Endothelial cell of umbilical vein (primary cell): ENCODE measurements around the gene CCDC91. TPM values are rescaled to one million over a fixed set of nuclear protein-coding genes. Genes with fewer than 3 reads are reported as not detected.
A peak's percentile ranks its signal among the peaks of the same experiment; 100 is the strongest.

ENCODE experiments used
- BruUV-seq: library from RNA; stranded (reverse); fragments of 400-500 nt; replicated peaks from 2 replicates; lab custom pipeline; 2021; lab: Mats Ljungman, UMichigan
- CTCF ChIA-PET: fragments of 300-600, 350-600 bp; sonication (Branson Sonifier 250); formaldehyde crosslinking; loops from one replicate; lab custom pipeline; 2021; ENCODE audit warnings: antibody characterized with exemption, inconsistent platforms; lab: Charles Lee
- POLR2A ChIA-PET: fragments of 300-600, 350-600 bp; sonication (Branson Sonifier 250); formaldehyde crosslinking; loops from one replicate; lab custom pipeline; 2021; ENCODE audit warnings: antibody characterized with exemption, inconsistent platforms; lab: Charles Lee
- DNase-seq: peaks from one replicate; pipeline ENCODE4 v3.0.0-alpha.2; 2011; ENCODE audit warnings: low read depth, low spot score
- FAIRE-seq: peaks from 2 replicates; lab custom pipeline; 2011; peaks lifted over from hg19 to GRCh38; lab: Jason Lieb, UNC
- H2AFZ ChIP-seq: 2 replicates; pipeline ENCODE4 v1.6.0; 2012; ENCODE audit warnings: low read depth, low read length, control low read depth, inconsistent platforms
- H3K27ac ChIP-seq: 2 replicates; pipeline ENCODE4 v1.5.1; 2011; ENCODE audit warnings: low read depth, mild to moderate bottlenecking, control low read depth, low read length, moderate library complexity; ENCODE audit not compliant: insufficient read depth
- H3K27me3 ChIP-seq, 2 experiments: 2 replicates each; pipeline versions ENCODE4 v1.6.0 to v1.6.1; 2011; ENCODE audit warnings: low read length in 2 of 2, mixed read lengths in 1 of 2; ENCODE audit not compliant: control insufficient read depth in 2 of 2, insufficient read depth in 2 of 2
- H3K36me3 ChIP-seq, 2 experiments: 2 replicates in 1 of 2; 3 replicates in 1 of 2; pipeline ENCODE4 v1.5.1; 2011; ENCODE audit warnings: low read length in 2 of 2, mild to moderate bottlenecking in 1 of 2, moderate library complexity in 1 of 2; ENCODE audit not compliant: control insufficient read depth in 2 of 2, insufficient read depth in 2 of 2; ENCODE audit errors: extremely low read depth in 1 of 2
- H3K4me1 ChIP-seq: 3 replicates; pipeline ENCODE4 v1.5.1; 2011; ENCODE audit warnings: mild to moderate bottlenecking, low read length; ENCODE audit not compliant: control insufficient read depth, insufficient read depth; ENCODE audit errors: extremely low read depth
- H3K4me2 ChIP-seq: 2 replicates; pipeline ENCODE4 v1.6.1; 2011; ENCODE audit warnings: low read length, control low read depth, mixed read lengths; ENCODE audit not compliant: insufficient read depth
- H3K4me3 ChIP-seq, 3 experiments: fragments of 200-600 bp in 1 of 3; sonication (generic), shearing (Covaris generic) in 1 of 3; replicated peaks in 1 of 3; 2 replicates each; pipeline ENCODE4 v1.5.1; 2011 to 2016; ENCODE audit warnings: control low read depth in 3 of 3, low read length in 3 of 3, mild to moderate bottlenecking in 2 of 3, inconsistent platforms in 1 of 3, low read depth in 1 of 3, moderate library complexity in 1 of 3; ENCODE audit not compliant: insufficient read depth in 1 of 3
- H3K79me2 ChIP-seq: 2 replicates; pipeline ENCODE4 v1.6.0; 2012; ENCODE audit warnings: low read length, inconsistent platforms; ENCODE audit not compliant: control insufficient read depth, insufficient read depth
- H3K9ac ChIP-seq: replicated peaks from 2 replicates; pipeline ENCODE3; 2011; ENCODE audit warnings: low read length, control low read depth; ENCODE audit not compliant: insufficient read depth; ENCODE audit errors: extremely low read depth
- H3K9me1 ChIP-seq: replicated peaks from 3 replicates; pipeline ENCODE4 v1.6.0; 2011; ENCODE audit warnings: mild to moderate bottlenecking, low read length; ENCODE audit not compliant: control insufficient read depth, insufficient read depth; ENCODE audit errors: extremely low read depth
- H3K9me3 ChIP-seq: replicated peaks from 2 replicates; pipeline ENCODE4 v1.5.1; 2012; ENCODE audit warnings: low read length, inconsistent platforms; ENCODE audit not compliant: control insufficient read depth, insufficient read depth
- H4K20me1 ChIP-seq: replicated peaks from 2 replicates; pipeline ENCODE3; 2011; ENCODE audit warnings: mild to moderate bottlenecking, low read length; ENCODE audit not compliant: control insufficient read depth, insufficient read depth; ENCODE audit errors: extremely low read depth
- GATA2 ChIP-seq: IDR thresholded peaks from 2 replicates; pipeline ENCODE4 v1.7.0; 2011; ENCODE audit warnings: low read depth, mild to moderate bottlenecking, moderate library complexity, mixed read lengths, low read length; ENCODE audit not compliant: insufficient read length, insufficient read depth
- MAX ChIP-seq: IDR thresholded peaks from 2 replicates; pipeline ENCODE4 v1.6.1; 2011; ENCODE audit not compliant: insufficient read depth, insufficient read length
- POLR2AphosphoS5 ChIP-seq: IDR thresholded peaks from 2 replicates; pipeline ENCODE4 v1.6.1; 2012; ENCODE audit warnings: low read depth, mild to moderate bottlenecking, control low read depth, low read length, moderate library complexity; ENCODE audit not compliant: insufficient read depth
- dilution Hi-C: fragments of 300-500 bp; cut with MboI; formaldehyde crosslinking; loops from one replicate; pipeline ENCODE4 v1.15.0; 2019; ENCODE audit warnings: low sequenced_read_pairs; ENCODE audit not compliant: extremely low pct_ligation_motif_present
- intact Hi-C: fragments of 100-400 bp; cut with micrococcal nuclease; formaldehyde crosslinking; loops from one replicate; pipeline ENCODE4 v1.10.0; 2022
- polyA plus RNA-seq, 4 experiments: library from polyadenylated mRNA; depleted of rRNA in 3 of 4; stranded (reverse) in 3 of 4; unstranded in 1 of 4; fragments of >200 nt; gene quantifications; 2 replicates each; pipeline versions ENCODE4 v1.2.1 to v1.2.3, GENCODE V29; 2011 to 2012; ENCODE audit warnings: missing spikeins in 1 of 4
- total RNA-seq: library from RNA; stranded (reverse); gene quantifications from 2 replicates; pipeline ENCODE4 v1.2.3, GENCODE V29; 2021
- TF ChIP-seq, protein P1 (sequence below), 2 donors: IDR thresholded peaks; 1 replicate in 1 of 2; 2 replicates in 1 of 2; pipeline ENCODE4 v1.5.1; 2011; ENCODE audit warnings: low read length in 2 of 2, mild to moderate bottlenecking in 2 of 2, moderate library complexity in 2 of 2, control low read depth in 1 of 2, inconsistent platforms in 1 of 2, low read depth in 1 of 2; ENCODE audit not compliant: insufficient read depth in 1 of 2; ENCODE audit errors: extremely low read depth in 1 of 2

The CCDC91 gene
- total and polyA plus RNA-seq, 2 donors (not counting 3 experiments of a cell fraction or from before 2014, with no cell fraction given) = 3.8 to 10.5 TPM

- Histone ChIP-seq H3K9ac (no peak overlapping the region), H2AFZ (no peak overlapping the region), H3K9me1 (no peaks in the 10 kb centered on the region), H3K9me3 (no peaks in the 10 kb centered on the region), H3K27ac (no peak overlapping the region), H3K79me2 (no peaks in the 10 kb centered on the region), H3K4me2 (no peak overlapping the region), H4K20me1 (no peaks in the 10 kb centered on the region), H3K4me1 (peaks cover 5% of the 10 kb centered on the region), H3K4me3 (no peak overlapping the region), H3K36me3 (no peaks in the 10 kb centered on the region), H3K27me3 (no peaks in the 10 kb centered on the region)
- intact Hi-C loops (no loop called here), dilution Hi-C loops (no loop called here)
- ChIA-PET CTCF (no interaction called here), POLR2A (no interaction called here)
- BruUV-seq = no TSS peak
- TF ChIP-seq POLR2AphosphoS5 = no peak
- peak; percentile 14 for DNase-seq
- no peak for FAIRE-seq
Measured at GRCh38 chr12:28320353-28320752, 130.1 kb downstream of the CCDC91 start.

DNA sequence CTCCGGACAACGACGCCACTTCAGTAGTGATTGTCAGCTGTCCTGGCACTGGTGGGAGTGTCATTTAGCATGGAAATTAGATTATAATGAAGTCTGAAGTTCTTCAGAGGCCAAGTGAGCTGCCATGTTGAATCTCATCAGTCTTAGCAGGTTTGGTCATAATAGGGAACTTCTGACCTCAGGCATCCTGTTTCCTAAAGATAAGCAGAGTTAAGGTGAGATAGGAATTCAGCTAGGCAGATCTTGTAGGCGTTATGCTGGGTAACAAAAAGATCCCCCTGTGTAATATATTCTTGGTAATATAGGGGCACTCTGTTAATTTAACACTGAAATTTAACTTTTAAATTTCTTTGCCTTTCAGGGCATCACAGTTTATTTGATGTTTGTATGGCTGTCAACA, 137.5 kb downstream of the CCDC91 start:
- H3K27ac ChIP-seq = no peak overlapping the region
- DNase-seq (no peak), FAIRE-seq (no peak)
- BruUV-seq = no TSS peak
- H3K9me3 ChIP-seq = no peaks in the 10 kb centered on the region
- POLR2A ChIA-PET = no interaction called here
- no peaks in the 10 kb centered on the region for H3K79me2 ChIP-seq
- no peak overlapping the region for H3K4me2 ChIP-seq
- H3K4me3 ChIP-seq = no peak overlapping the region
- no peaks in the 10 kb centered on the region for H3K4me1 ChIP-seq
- no peaks in the 10 kb centered on the region for H3K36me3 ChIP-seq
- no peaks in the 10 kb centered on the region for H4K20me1 ChIP-seq
- TF ChIP-seq MAX (no peak), POLR2AphosphoS5 (no peak), GATA2 (no peak)
- TF ChIP-seq, protein P1, sequence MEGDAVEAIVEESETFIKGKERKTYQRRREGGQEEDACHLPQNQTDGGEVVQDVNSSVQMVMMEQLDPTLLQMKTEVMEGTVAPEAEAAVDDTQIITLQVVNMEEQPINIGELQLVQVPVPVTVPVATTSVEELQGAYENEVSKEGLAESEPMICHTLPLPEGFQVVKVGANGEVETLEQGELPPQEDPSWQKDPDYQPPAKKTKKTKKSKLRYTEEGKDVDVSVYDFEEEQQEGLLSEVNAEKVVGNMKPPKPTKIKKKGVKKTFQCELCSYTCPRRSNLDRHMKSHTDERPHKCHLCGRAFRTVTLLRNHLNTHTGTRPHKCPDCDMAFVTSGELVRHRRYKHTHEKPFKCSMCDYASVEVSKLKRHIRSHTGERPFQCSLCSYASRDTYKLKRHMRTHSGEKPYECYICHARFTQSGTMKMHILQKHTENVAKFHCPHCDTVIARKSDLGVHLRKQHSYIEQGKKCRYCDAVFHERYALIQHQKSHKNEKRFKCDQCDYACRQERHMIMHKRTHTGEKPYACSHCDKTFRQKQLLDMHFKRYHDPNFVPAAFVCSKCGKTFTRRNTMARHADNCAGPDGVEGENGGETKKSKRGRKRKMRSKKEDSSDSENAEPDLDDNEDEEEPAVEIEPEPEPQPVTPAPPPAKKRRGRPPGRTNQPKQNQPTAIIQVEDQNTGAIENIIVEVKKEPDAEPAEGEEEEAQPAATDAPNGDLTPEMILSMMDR (IDR thresholded peaks at IDR 0.05; ENCODE audit: extremely low read depth in 1 of 2, insufficient read depth in 1 of 2, low read depth in 1 of 2, low read length in 2 of 2) = no peak
- intact Hi-C loops (no loop called here), dilution Hi-C loops (no loop called here)
- no peaks in the 10 kb centered on the region for H3K27me3 ChIP-seq
- no peaks in the 10 kb centered on the region for H3K9me1 ChIP-seq
- H3K9ac ChIP-seq = no peak overlapping the region
- H2AFZ ChIP-seq = no peak overlapping the region
- CTCF ChIA-PET = interaction anchor here (0.5 to 1.4 kb wide), 3 partner anchors 12 to 251 kb away, joined by 3 read pairs; no protein-coding TSS in a partner anchor
